Measurements from ENCODE around the gene IMMP2L. TPM values are rescaled to one million over a fixed set of nuclear protein-coding genes. Genes with fewer than 3 reads are reported as not detected.
"Not testable (repeated sequence)": the region's sequence is repeated elsewhere in the genome, so short reads cannot be mapped to it uniquely, and the experiment has no call there.

The IMMP2L gene
- total RNA-seq, 4 donors from 2014 or later = 2.6 to 69.1 (median 34.7) TPM

GRCh38 chr7:110940756-110941155 is 621.5 kb downstream of the IMMP2L start:
- no peak for DNase-seq
- TF ChIP-seq POLR2A (IDR thresholded peaks at IDR 0.05) = no peak
- TF ChIP-seq CTCF (IDR thresholded peaks at IDR 0.05) = no peak
- Histone ChIP-seq H3K36me3 (no peaks in the 10 kb centered on the region), H3K27ac (no peak overlapping the region), H3K9me3 (no peaks in the 10 kb centered on the region), H3K27me3 (no peaks in the 10 kb centered on the region), H3K4me3 (no peak overlapping the region), H3K4me1 (no peaks in the 10 kb centered on the region)
- intact Hi-C loops (cut with DNase I; ENCODE audit: low total_unique reads) = no loop called here

- Histone ChIP-seq H3K4me3 (no peak overlapping the region), H3K9me3 (no peaks in the 10 kb centered on the region), H3K4me1 (no peaks in the 10 kb centered on the region), H3K27me3 (no peaks in the 10 kb centered on the region), H3K36me3 (no peaks in the 10 kb centered on the region), H3K27ac (no peak overlapping the region)
- TF ChIP-seq POLR2A (IDR thresholded peaks at IDR 0.05) (no peak), CTCF (IDR thresholded peaks at IDR 0.05) (no peak)
- intact Hi-C loops (cut with DNase I; ENCODE audit: low total_unique reads) = no loop called here
- DNase-seq = no peak
These were observed 624.1 kb downstream of the IMMP2L start for GRCh38 chr7:110938165-110938564.

GRCh38 chr7:110936665-110937064 is 625.6 kb downstream of the IMMP2L start:
- H3K4me1 ChIP-seq; H3K27ac ChIP-seq; H3K27me3 ChIP-seq; DNase-seq; intact Hi-C loops (cut with DNase I; ENCODE audit: low total_unique reads); H3K36me3 ChIP-seq; H3K4me3 ChIP-seq; H3K9me3 ChIP-seq: not testable (repeated sequence)

- Histone ChIP-seq H3K9me3 (no peaks in the 10 kb centered on the region), H3K4me3 (no peak overlapping the region), H3K27me3 (no peaks in the 10 kb centered on the region), H3K4me1 (no peaks in the 10 kb centered on the region), H3K36me3 (no peaks in the 10 kb centered on the region), H3K27ac (no peak overlapping the region)
- DNase-seq = no peak
- intact Hi-C loops (cut with DNase I; ENCODE audit: low total_unique reads) = no loop called here
- TF ChIP-seq POLR2A (IDR thresholded peaks at IDR 0.05) (no peak), CTCF (IDR thresholded peaks at IDR 0.05) (no peak)
These were observed 632.6 kb downstream of the IMMP2L start for GRCh38 chr7:110929480-110930249.

GRCh38 chr7:110922906-110923305 is 639.4 kb downstream of the IMMP2L start:
- Histone ChIP-seq H3K9me3 (no peaks in the 10 kb centered on the region), H3K4me3 (no peak overlapping the region), H3K36me3 (no peaks in the 10 kb centered on the region), H3K27me3 (no peaks in the 10 kb centered on the region), H3K4me1 (no peaks in the 10 kb centered on the region), H3K27ac (no peak overlapping the region)
- intact Hi-C loops (cut with DNase I; ENCODE audit: low total_unique reads) = no loop called here
- no peak for DNase-seq
- TF ChIP-seq CTCF (IDR thresholded peaks at IDR 0.05) (no peak), POLR2A (IDR thresholded peaks at IDR 0.05) (no peak)

Data from uterus (tissue), 4 donors.